SW 1271 (cell line): Measurements from ENCODE around the gene TOMM20.
"Not testable (repeated sequence)": the region's sequence is repeated elsewhere in the genome, so short reads cannot be mapped to it uniquely, and the experiment has no call there.

Experiments used
- DNase-seq, 2 experiments: peaks; one replicate each; lab custom pipeline; 2025; lab: John Stamatoyannopoulos, UW

Gene TOMM20

DNA sequence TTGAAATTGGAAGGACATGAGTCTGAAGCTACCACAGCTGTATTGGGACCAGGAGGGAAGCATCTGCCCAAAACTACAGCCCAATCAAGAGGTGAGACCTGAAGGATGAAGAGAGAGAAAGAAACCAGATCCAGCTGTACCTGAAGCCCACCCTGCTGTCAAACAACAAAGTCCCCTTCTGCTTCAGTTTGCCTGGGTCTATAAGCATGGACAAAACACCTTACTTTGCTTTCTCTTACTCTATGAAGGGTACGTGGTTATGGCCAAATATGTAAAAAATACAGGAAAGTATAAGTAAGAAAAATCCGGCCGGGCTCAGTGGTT is 26.4 kb downstream of the TOMM20 start:
- DNase-seq: no peak

DNA sequence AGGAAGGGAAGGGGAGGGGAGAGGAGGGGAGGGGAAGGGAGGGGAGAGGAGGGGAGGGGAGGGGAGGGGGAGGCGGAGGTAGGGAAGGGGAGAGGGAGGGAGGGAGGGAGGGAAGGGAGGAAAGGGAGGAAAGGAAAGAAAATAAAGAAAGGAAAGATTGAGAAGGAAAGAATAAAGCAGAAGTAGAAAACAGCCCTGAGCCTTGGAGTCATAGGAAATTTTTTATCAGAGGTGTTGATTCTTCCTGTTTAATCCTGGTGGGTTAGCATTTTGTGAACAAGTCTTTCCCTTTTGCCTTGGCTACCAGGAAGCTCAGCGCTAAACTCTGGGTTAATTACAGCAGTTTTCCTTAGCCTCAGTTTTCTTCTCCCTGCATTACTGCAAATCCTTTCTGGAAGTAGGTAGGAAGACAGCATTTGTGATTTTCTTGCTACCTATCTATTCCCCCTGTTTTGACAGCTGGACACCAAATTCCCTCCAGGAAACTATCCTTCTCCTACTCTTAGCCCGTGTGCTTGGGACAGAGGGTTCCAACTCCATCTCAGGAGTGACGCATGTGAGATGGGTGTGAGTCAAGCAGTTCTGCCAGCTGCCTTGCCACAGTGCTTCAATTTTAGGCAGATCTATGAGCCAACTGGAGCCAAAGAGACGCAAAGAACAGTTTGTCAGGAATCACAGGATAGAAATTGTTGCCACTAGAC is 26.9 kb downstream of the TOMM20 start:
- no peak for DNase-seq

DNA sequence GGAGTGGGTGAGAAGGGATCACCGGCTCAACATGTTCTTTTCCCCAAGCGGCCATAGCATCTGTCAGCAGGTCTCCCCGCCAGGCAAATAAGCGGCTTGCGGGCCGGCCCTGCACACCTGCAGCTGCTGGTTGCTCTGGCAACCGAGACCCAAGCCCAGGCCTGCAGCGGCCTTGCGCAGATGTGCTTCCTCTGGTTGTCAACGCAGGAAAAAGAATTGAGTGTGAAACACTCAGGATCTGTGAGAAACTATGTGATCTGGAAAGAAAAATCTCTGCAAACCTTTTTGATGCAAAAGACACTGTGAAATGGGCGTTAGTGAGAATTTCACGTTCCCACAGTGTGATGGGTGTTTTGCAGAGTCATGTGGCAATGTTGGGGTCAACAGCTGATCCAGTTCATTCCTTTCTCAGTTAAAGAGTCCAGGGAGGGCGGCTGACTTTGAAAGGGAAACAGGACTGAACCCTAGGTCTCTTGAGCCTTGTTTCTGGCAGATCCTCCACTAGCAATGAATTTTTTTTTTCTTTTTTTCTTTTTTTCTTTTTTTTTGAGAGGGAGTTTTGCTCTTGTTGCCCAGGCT is 28.4 kb downstream of the TOMM20 start:
- DNase-seq: no peak

DNA sequence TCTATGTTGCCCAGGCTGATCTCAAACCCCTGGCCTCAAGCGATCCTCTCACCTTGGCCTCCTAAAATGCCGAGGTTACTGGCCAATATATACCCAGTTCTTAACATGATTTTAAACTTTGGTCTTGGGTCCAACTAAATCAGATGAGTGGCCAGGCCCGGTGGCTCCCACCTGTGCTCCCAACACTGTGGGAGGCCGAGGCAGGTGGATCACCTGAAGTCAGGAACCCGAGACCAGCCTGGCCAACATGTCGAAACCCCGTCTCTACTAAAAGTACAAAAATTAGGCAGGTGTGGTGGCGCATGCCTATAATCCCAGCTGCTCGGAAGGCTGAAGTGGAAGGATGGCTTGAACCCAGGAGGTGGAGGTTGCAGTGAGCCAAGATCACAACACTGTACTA is 29.6 kb downstream of the TOMM20 start:
- no peak for DNase-seq

DNA sequence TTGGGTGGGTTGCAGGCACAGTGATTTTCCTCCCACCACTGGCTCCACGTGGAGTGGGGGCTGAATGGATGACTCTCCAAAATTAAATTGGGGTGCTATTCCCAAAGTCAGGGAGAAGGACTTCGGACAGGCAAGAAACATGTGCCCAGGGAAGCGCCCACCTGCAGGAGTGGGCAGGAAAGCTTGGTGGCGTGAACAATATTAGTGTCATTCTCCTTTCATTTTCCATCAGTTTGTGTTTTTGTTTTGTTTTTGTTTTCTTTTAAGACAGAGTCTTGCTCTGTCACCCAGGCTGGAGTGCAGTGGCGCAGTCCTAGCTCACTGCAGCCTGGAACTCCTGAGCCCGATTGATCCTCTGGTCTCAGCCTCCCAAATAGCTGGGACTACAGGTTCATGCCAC is 30.1 kb downstream of the TOMM20 start:
- DNase-seq: no peak

DNA sequence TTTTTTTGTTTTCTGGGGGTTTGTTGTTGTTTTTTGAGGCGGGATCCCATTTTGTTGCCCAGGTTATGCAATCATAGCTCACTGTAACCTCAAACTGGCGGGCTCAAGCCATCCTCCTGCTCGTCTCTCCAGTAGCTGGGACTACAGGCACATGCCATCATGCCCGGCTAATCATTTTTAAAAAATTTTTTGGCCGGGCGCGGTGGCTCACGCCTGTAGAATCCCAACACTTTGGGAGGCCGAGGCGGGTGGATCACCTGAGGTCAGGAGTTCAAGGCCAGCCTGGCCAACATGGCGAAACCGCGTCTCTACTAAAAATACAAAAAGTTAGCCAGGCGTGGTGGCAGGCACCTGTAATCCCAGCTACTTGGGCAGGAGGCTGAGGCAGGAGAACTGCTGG is 31.1 kb downstream of the TOMM20 start:
- DNase-seq: not testable (repeated sequence)

DNA sequence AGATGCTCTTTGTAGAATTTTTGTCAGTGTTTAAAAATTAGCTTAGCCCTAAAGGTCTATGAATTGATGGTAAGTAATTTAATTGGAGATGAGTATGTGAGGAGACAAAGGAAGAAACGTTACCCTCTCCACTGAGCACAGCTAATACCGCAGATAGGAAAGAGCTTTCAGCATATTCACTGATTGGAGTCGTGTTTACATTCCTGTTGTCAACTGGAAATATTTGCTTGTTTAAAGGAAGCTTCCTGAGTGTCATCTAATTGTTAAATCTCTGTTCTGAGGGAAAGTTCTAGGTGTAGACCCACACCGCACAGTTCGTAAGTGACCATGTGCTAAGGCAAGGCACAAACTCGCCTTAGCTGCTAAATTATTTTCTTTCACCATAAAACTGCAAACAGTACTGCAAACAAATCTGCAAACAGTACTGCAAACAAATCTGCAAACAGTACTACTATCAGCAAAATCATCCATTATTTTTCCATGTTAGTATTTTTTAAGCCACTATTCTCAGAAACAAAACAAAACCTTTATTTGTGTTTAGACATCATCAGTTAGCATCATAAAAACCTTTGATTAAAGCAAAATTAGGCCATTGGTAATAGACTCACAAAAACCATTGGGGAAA is 32.6 kb downstream of the TOMM20 start:
- no peak for DNase-seq

DNA sequence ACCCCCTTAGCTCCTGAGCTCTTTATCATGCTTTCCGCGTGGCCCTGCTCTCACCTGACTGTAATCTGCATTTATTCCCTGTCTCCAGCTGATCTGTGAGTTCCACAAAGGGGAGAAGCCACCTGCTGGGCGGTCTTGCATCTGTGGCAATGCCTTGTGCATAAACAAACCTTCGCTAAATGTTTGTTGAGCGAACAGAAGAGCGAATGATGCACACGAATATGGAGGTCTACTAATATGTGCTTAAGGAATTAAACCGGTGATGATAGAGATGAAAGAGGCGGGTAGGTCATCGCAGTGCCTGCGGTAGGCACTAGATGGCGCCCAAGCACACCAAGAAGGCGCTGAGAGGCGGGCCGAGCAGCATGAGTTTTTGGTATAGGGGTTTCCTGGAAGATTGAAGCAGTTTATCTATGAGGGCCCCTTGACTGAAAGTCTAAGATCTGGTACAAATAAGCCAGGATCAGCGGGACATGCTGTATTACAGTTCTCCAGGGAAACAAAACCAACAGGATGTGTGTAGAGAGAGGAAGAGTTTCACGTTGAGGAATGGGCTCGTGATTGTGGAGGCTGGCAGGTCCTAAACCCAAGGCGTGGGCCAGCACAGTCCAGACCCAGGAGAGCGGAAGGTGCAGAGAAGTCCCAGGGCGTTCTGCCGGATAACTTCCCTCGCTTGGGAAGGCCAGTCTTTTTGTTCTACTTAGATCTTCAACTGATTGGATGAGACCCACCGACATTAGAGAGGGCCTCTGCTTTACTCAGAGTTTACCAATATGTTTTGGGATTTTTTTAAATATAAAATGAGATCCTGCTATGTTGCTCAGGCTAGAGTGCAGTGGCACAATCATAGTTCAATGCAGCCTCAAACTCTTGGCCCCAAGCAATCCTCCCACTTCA is 34.7 kb downstream of the TOMM20 start:
- peak in 1 of 2 experiments; percentile 44 for DNase-seq

DNA sequence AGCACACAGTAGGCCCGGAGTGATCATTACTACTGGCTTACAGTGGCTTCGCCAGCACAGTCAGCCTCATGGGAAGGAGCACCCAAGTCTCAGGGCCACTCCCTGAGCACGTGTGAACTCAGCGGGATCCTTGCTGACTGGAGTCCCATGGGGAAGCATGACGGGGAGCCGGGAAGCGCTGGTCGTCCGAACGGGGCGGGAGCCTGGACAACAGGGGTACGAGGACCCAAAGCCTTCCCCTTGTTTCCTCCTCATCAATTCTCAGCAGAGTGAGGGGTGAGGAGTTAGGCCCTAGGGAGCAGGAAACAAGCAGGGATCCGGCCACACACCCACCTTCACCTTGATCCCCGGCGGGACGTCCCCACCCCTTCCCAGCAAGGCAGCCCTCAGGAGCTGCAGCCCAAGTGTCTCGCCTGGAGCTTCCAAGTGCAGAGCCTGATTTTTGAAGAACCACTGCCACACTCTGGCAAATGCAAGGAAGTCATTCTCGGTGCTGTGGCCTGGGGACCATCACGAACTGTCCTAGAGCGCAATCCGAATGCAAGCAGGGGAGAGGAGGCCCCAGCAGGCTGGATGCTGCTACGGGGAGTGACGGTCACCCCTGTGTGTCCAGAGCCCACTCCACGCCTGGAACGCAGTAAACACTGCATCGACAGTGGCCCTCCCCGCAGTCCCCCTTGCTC is 35.5 kb downstream of the TOMM20 start:
- peak in 1 of 2 experiments; percentile 13 for DNase-seq

DNA sequence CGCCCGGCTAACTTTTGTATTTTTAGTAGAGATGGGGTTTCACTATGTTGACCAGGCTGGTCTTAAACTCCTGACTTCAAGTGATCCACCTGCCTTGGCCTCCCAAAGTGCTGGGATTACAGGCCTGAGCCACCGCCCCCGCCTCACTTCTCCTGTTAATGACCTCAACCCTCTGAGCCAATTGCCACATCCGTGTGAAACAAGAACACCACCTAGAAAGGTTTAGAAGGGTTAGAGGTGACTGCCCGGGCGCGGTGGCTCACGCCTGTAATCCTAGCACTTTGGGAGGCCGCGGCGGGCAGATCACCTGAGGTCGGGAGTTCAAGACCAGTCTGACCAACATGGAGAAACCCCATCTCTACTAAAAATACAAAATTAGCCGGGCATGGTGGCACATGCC is 36.2 kb downstream of the TOMM20 start:
- DNase-seq: not testable (repeated sequence)

DNA sequence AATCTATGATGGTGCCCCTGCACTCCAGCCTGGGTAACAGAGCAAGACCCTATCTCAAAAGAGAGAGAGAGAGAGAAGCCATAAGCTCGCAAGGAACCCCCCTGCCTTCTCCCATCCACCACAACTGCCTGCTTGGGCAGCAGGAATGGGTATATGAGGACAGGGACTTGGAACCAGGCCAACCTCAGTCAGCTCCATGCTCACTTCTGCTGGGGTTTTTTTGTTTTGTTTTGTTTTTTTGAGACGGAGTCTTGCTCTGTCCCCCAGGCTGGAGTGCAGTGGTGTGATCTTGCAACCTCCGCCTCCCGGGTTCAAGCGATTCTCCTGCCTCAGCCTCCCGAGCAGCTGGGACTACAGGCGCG is 36.6 kb downstream of the TOMM20 start:
- DNase-seq: not testable (repeated sequence)

DNA sequence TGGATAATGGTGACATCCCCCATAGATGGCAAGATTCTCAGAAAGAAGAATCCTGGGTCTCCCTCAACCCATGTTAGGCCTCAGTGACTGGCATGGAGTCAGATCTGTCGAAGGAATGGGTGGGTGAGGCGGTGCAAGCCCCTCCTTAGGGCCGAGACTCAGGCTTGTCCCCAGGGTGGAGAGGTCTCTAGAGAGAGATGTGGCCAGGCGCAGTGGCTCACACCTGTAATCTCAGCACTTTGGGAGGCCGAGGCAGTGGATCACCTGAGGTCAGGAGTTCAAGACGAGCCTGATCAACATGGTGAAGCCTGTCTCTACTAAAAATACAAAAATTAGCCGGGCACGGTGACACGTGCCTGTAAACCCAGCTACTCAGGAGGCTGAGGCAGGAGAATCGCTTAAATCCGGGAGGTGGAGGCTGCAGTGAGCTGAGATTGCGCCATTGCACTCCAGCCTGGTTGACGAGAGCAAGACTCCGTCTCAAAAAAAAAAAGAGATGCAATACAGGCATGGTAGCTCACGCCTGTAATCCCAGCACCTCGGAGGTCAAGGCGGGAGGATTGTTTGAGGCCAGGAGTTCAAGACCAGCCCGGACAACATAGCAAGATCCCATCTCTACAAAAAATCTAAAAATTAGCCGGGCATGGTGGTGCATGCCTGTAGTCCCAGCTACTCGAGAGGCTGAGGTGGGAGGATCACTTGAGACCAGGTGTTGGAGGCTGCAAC is 37.2 kb downstream of the TOMM20 start:
- DNase-seq: not testable (repeated sequence)

DNA sequence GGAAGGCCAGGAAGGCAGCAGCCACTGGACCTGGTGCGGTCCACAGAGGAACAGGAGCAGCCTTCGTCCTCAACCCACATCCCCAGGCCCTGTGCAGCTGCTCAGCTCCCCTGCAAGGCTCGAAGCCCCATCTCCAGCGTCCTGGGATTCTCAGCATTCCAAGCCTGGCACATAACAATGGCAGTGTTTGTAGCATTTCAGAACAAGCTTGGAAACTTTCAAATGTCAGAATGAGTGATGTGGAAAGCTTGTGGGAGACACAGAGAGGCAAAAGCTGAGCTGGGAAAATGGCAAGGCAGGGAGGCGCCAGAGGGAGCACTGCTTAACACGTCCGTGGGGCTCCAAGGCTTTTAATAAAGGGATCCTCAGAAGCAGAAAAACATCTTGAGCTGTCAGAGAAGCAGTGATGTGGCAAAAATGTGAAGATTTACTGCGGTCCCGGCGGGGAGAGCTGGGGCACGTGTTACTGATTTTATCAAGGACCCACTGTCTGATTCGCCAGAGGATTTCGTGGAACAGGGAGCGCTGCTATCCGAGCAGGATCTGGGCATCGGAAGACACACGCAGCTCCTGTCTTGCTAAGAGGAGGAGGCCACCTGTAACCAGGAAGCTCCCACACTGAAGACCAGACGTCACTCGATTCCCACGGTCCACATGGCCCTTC is 38.1 kb downstream of the TOMM20 start:
- no peak for DNase-seq

DNA sequence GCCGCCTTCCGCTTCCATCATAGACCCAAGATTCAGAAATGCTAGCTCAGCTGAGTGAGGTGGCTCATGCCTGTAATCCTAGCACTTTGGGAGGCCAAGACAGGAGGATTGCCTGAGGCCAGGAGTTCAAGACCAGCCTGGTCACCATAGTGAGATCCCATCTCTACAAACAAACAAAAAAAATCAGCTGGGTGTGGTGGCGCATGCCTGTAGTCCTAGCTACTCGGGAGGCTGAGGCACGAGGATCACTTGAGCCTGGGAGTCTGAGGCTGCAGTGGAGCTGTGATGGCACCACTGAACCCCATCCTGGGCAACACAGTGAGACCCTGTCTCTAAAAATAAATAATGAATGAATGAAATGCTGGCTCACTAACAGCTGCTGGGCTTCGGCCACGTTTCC is 39.7 kb downstream of the TOMM20 start:
- no peak for DNase-seq

DNA sequence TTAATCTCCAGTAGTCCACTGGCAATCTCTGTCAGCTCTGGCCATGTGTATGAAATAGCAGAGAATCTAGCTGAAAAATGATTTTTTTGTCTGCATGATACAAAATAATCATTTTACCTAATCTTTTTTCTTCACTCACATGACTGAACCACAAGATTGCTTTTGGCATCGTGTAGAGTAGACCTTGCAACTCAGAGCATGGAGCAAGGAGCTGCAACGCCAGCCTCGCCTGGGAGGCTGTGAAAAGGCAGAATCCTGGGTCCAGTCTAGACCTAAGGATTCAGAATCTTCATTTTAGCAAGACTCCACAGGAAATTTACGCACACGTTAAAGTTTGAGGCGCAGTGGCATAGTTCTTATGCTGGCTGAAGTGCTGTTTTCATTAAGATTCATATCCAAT is 40.2 kb downstream of the TOMM20 start:
- DNase-seq: no peak

DNA sequence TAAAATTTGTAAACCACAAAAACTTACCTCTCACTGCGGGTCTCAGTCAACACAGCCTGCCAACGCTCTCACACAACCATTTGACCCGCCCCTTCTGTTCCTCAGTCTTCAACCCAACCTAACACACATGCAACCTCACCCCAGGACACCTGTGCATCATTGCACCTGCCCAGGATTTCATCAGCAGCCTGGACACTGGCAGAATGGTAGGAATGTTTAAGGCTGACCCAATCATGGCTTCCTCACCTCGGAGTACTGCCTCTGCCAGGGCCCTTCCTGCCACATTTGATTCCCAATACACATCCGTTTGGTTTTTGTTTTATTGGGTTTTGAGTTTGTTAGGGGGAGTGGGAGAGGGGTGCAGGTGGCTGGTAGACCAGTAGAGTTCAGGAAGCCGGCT is 40.7 kb downstream of the TOMM20 start:
- DNase-seq: no peak

DNA sequence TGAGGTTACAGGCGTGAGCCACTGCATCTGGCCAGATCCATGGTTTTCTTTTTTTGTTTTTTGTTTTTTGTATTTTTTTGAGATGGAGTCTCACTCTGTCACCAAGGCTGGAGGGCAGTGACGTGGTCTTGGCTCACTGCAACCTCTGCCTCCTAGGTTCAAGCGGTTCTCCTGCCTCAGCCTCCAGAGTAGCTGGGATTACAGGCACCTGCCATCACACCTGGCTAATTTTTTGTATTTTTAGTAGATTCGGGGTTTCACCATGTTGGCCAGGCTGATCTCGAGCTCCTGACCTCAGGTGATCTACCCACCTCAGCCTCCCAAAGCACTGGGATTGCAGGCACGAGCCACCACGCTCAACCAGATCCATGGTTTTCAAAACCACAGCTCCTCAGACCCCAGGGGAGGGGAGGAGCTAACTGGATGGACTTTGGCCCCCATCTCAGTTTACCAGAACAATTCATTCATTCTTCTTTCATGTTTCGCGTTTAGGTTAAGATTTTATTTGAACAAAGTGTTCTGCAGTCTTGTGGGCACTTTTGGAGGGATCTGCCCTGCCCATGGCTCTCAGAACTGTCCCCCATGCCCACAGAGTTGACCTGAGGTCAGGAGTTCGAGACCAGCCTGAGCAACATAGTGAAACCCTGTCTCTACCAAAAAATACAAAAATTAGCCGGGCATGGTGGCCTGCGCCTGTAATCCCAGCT is 43.1 kb downstream of the TOMM20 start:
- DNase-seq: not testable (repeated sequence)

DNA sequence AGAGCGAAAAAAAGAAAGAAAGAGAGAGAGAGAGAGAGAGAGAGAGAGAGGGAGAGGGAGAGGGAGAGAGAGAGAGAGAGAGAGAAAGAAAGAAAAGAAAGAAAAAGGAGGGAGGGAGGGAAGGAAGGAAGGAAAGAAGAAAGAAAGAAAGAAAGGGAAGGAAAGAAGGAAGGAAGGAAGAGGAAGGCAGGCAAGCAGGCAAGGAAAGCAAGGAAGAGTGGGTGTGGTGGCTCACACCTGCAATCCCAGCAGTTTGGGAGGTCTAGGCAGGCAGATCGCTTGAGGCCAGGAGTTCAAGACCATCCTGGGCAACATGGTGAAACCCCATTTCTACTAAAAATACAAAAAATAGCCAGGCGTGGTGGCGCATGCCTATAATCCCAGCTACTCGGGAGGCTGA is 47.8 kb downstream of the TOMM20 start:
- not testable (repeated sequence) for DNase-seq

DNA sequence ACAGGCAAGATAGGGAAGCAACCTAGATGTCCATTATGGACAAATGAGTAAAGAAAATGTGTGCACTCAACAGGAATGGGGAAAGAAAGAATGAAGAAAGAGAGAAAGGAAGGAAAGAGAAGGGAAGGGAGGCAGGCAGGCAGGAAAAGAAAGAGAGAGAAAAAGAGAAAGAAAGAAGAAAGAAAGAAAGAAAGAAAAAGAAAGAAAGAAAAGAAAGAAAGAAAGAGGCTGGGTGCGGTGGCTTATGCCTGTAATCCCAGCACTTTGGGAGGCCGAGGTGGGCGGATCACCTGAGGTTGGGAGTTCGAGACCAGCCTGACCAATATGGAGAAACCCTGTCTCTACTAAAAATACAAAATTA is 48.4 kb downstream of the TOMM20 start:
- DNase-seq: not testable (repeated sequence)
